Osteoblast (primary cell): ENCODE results near the gene FYTTD1. TPM values are rescaled to one million over a fixed set of nuclear protein-coding genes. Genes with fewer than 3 reads are reported as not detected.
"Not testable (repeated sequence)": the region's sequence is repeated elsewhere in the genome, so short reads cannot be mapped to it uniquely, and the experiment has no call there.

Experiments used
- DNase-seq: peaks from one replicate; pipeline ENCODE4 v3.0.0; 2011; ENCODE audit warnings: low spot score, mixed read lengths; ENCODE audit not compliant: insufficient read length; ENCODE audit errors: missing footprints
- H2AFZ ChIP-seq: 2 replicates; pipeline ENCODE4 v1.6.0; 2011; ENCODE audit warnings: mild to moderate bottlenecking, low read length
- H3K27ac ChIP-seq: 2 replicates; pipeline ENCODE4 v1.5.1; 2011; ENCODE audit warnings: mild to moderate bottlenecking, low read depth, low read length, moderate library complexity
- H3K27me3 ChIP-seq: 2 replicates; pipeline ENCODE4 v1.6.0; 2012; ENCODE audit warnings: mild to moderate bottlenecking, control low read depth, inconsistent platforms, low read length, moderate library complexity; ENCODE audit not compliant: insufficient read depth
- H3K36me3 ChIP-seq: 2 replicates; pipeline ENCODE4 v1.5.1; 2011; ENCODE audit warnings: mild to moderate bottlenecking, low read length, control low read depth, moderate library complexity; ENCODE audit not compliant: insufficient read depth
- H3K4me1 ChIP-seq: 2 replicates; pipeline ENCODE4 v1.5.1; 2011; ENCODE audit warnings: mild to moderate bottlenecking, low read length, control low read depth, moderate library complexity; ENCODE audit not compliant: insufficient read depth
- H3K4me2 ChIP-seq: 2 replicates; pipeline ENCODE4 v1.6.0; 2011; ENCODE audit warnings: mild to moderate bottlenecking, low read length; ENCODE audit not compliant: insufficient read depth
- H3K4me3 ChIP-seq: fragments of 200-600 bp; sonication (generic); 3 replicates; pipeline ENCODE4 v1.5.1; 2012; ENCODE audit warnings: mild to moderate bottlenecking, low read length, inconsistent platforms; ENCODE audit not compliant: insufficient read depth
- H3K79me2 ChIP-seq: 2 replicates; pipeline ENCODE4 v1.6.0; 2012; ENCODE audit warnings: mild to moderate bottlenecking, low read length, control low read depth, inconsistent platforms; ENCODE audit not compliant: insufficient read depth
- H3K9me3 ChIP-seq: 2 replicates; pipeline ENCODE4 v1.5.1; 2011; ENCODE audit warnings: low read depth, low read length, control low read depth
- H4K20me1 ChIP-seq: 2 replicates; pipeline ENCODE4 v1.6.0; 2012; ENCODE audit warnings: mild to moderate bottlenecking, low read length, control low read depth; ENCODE audit not compliant: insufficient read depth
- total RNA-seq: library from RNA; depleted of rRNA; stranded (reverse); fragments of >200 nt; gene quantifications from 2 replicates; pipeline ENCODE4 v1.2.3, GENCODE V29; 2012
- TF ChIP-seq, protein P1 (sequence below): IDR thresholded peaks from 2 replicates; pipeline ENCODE4 v1.5.1; 2011; ENCODE audit warnings: mild to moderate bottlenecking, low read depth, low read length, moderate library complexity; ENCODE audit errors: extremely low read depth

Gene FYTTD1
- total RNA-seq, 1 donor = 42.0 TPM

GRCh38 chr3:197722734-197723133 lies 26.9 kb upstream of the FYTTD1 start:
- peak; percentile 17 for DNase-seq
- no peak overlapping the region for H2AFZ ChIP-seq
- TF ChIP-seq, protein P1, sequence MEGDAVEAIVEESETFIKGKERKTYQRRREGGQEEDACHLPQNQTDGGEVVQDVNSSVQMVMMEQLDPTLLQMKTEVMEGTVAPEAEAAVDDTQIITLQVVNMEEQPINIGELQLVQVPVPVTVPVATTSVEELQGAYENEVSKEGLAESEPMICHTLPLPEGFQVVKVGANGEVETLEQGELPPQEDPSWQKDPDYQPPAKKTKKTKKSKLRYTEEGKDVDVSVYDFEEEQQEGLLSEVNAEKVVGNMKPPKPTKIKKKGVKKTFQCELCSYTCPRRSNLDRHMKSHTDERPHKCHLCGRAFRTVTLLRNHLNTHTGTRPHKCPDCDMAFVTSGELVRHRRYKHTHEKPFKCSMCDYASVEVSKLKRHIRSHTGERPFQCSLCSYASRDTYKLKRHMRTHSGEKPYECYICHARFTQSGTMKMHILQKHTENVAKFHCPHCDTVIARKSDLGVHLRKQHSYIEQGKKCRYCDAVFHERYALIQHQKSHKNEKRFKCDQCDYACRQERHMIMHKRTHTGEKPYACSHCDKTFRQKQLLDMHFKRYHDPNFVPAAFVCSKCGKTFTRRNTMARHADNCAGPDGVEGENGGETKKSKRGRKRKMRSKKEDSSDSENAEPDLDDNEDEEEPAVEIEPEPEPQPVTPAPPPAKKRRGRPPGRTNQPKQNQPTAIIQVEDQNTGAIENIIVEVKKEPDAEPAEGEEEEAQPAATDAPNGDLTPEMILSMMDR = no peak
- no peaks in the 10 kb centered on the region for H3K9me3 ChIP-seq
- H3K79me2 ChIP-seq = peaks cover 44% of the 10 kb centered on the region
- peaks cover 6% of the 10 kb centered on the region for H3K4me1 ChIP-seq
- no peak overlapping the region for H3K4me3 ChIP-seq
- H3K27ac ChIP-seq = no peak overlapping the region
- no peaks in the 10 kb centered on the region for H3K36me3 ChIP-seq
- peaks cover 2% of the 10 kb centered on the region for H4K20me1 ChIP-seq
- no peaks in the 10 kb centered on the region for H3K27me3 ChIP-seq
- H3K4me2 ChIP-seq = no peak overlapping the region

DNA sequence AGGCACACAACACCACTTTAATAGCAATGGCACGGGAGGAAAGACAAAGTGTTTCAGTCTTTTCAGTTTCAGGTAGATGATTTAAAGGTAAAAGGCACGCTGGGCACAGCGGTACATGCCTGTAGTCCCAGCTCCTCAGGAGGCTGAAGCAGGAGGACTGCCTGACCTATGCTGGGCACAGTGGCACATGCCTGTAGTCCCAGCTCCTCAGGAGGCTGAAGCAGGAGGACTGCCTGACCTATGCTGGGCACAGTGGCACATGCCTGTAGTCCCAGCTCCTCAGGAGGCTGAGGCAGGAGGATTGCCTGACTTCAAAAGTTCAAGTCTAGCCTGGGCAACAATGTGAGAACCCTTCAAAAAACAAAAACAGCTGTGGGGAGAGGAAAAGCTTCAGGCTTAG lies 21.8 kb upstream of the FYTTD1 start:
- not testable (repeated sequence) for H3K4me3 ChIP-seq, H3K27ac ChIP-seq, H3K4me1 ChIP-seq, H3K36me3 ChIP-seq, H3K4me2 ChIP-seq, H4K20me1 ChIP-seq, H2AFZ ChIP-seq, H3K27me3 ChIP-seq, H3K9me3 ChIP-seq
- peak; percentile 30 for DNase-seq
- peaks cover 49% of the 10 kb centered on the region for H3K79me2 ChIP-seq

- Histone ChIP-seq H3K27me3 (no peaks in the 10 kb centered on the region), H3K9me3 (no peaks in the 10 kb centered on the region), H4K20me1 (peaks cover 2% of the 10 kb centered on the region), H3K79me2 (peaks cover 54% of the 10 kb centered on the region), H3K36me3 (no peaks in the 10 kb centered on the region), H3K27ac (no peak overlapping the region), H3K4me2 (no peak overlapping the region), H3K4me3 (no peak overlapping the region), H2AFZ (no peak overlapping the region), H3K4me1 (peaks cover 7% of the 10 kb centered on the region)
- TF ChIP-seq, protein P1 = no peak
- DNase-seq = peak; percentile 56
These were observed 21.2 kb upstream of the FYTTD1 start for GRCh38 chr3:197728487-197728886.

DNA sequence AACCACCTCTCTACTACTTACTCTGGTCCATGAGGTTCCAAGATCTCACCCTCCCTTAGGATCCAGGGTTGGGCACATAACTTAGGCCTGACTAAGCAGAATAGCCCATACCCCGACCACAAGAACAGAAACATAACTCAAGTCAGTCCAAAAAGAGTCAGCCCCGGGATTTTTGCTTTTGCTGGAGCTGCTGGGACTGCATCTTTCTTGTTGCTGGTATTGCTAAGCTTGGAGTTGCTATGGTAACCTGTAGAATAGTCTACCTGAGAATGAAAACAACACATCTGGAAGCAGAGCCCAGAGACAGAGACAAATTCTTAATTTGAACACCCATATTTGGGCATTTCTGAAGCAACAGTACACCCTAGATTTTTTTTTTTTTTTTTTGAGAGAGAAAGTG lies 19.5 kb upstream of the FYTTD1 start:
- peak overlapping the region; percentile 67 for H3K4me2 ChIP-seq
- TF ChIP-seq, protein P1 = no peak
- no peaks in the 10 kb centered on the region for H3K27me3 ChIP-seq
- no peaks in the 10 kb centered on the region for H3K36me3 ChIP-seq
- peak overlapping the region; percentile 76 for H3K27ac ChIP-seq
- H3K9me3 ChIP-seq = no peaks in the 10 kb centered on the region
- DNase-seq = peak; percentile 92
- peaks cover 7% of the 10 kb centered on the region for H3K4me1 ChIP-seq
- peaks cover 57% of the 10 kb centered on the region for H3K79me2 ChIP-seq
- no peak overlapping the region for H3K4me3 ChIP-seq
- peak overlapping the region; percentile 23 for H2AFZ ChIP-seq
- no peaks in the 10 kb centered on the region for H4K20me1 ChIP-seq

DNA sequence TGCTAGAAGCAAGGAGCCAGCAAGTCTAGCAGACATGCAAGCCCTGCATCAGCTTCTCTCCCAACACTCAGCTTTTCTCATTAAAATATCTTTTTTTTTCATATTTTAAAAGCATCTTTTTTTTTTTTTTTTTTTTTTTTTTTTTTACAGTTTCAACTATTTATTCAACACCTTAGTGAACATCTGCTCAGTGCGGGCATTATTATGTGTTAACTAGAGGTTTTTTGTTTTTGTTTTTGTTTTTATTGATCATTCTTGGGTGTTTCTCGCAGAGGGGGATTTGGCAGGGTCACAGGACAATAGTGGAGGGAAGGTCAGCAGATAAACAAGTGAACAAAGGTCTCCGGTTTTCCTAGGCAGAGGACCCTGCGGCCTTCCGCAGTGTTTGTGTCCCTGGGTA lies 18.9 kb upstream of the FYTTD1 start:
- peak overlapping the region; percentile 76 for H3K27ac ChIP-seq

DNA sequence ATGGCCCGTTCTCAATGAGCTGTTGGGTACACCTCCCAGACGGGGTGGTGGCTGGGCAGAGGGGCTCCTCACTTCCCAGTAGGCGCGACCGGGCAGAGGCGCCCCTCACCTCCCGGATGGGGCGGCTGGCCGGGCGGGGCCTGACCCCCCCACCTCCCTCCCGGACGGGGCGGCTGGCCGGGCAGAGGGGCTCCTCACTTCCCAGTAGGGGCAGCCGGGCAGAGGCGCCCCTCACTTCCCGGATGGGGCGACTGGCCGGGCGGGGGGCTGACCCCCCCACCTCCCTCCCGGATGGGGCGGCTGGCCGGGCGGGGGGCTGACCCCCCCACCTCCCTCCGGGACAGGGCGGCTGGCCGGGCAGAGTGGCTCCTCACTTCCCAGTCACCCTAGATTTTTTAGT lies 18.2 kb upstream of the FYTTD1 start:
- H3K9me3 ChIP-seq, H3K36me3 ChIP-seq, H4K20me1 ChIP-seq, H3K4me2 ChIP-seq, H3K4me3 ChIP-seq, DNase-seq, H3K27me3 ChIP-seq, H2AFZ ChIP-seq, H3K27ac ChIP-seq: not testable (repeated sequence)
- Histone ChIP-seq H3K4me1 (peaks cover 14% of the 10 kb centered on the region), H3K79me2 (peaks cover 60% of the 10 kb centered on the region)

More for the DNA sequence above, 18.9 kb upstream of the FYTTD1 start:
- not testable (repeated sequence) for H4K20me1 ChIP-seq, H2AFZ ChIP-seq, H3K9me3 ChIP-seq, H3K27me3 ChIP-seq, H3K4me3 ChIP-seq, H3K4me2 ChIP-seq, H3K36me3 ChIP-seq, DNase-seq
- Histone ChIP-seq H3K4me1 (peaks cover 11% of the 10 kb centered on the region), H3K79me2 (peaks cover 58% of the 10 kb centered on the region)
